ENCODE measurements around the gene RNF141.
A peak's percentile ranks its signal among the peaks of the same experiment; 100 is the strongest.

RNF141 gene

DNA sequence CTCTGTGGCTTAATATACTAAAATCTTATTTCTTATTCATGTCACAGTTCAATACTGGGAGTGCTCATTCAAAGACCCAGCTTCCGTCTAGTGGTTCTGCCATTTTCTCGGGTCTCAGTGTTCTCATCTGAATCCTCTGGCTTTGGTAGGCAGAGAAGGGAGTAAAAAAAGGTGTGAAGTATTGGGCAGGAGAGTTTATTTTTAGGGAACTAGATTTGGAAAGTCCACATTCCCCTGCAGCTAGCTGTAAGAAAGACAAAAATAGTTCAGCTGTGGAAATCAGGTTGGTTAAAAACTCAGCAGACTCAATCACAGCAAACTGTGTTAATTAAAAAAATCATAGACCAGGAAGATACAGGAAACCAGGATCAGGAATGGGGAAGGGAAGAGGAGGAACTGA is 31.5 kb upstream of the RNF141 start:
- no peak for TF ChIP-seq CTCF (IDR thresholded peaks at IDR 0.05; ENCODE audit: low read length, missing control alignments)
- H3K4me3 ChIP-seq (replicated peaks; ENCODE audit: low read depth, low read length): no peak overlapping the region
- no peak for DNase-seq (ENCODE audit: low read depth)

GRCh38 chr11:10568486-10568941 is 27.5 kb upstream of the RNF141 start, which contains the start of gene LYVE1:
LYVE1 (minus strand) TSS chr11:10568665; CDS start chr11:10568532, 133 bp downstream.
- peak; percentile 60 for DNase-seq (ENCODE audit: low read depth)
- TF ChIP-seq CTCF (IDR thresholded peaks at IDR 0.05; ENCODE audit: low read length, missing control alignments): no peak
- no peak within 1 kb of the TSS for H3K4me3 ChIP-seq (replicated peaks; ENCODE audit: low read depth, low read length)

DNA sequence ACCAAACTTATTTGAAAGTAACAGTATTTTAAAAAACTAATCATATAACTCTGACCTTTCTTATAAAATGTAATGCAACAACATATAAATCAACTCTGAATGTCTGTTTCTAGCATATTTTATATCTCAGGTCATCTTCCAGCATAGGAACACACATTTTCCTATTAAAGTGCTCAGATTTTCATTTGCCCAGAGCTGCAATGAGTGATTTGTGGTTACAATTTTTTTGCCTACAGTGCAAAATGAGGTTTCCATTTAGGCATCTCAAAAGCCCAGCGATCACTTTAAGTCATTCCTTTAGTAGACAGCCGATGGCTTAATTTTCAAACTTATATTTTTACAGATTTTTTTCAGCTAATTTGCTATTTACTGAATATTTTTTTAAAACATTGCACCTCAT is 26.5 kb upstream of the RNF141 start:
- no peak for TF ChIP-seq CTCF (IDR thresholded peaks at IDR 0.05; ENCODE audit: low read length, missing control alignments)
- DNase-seq (ENCODE audit: low read depth): no peak
- H3K4me3 ChIP-seq (replicated peaks; ENCODE audit: low read depth, low read length): no peak overlapping the region

DNA sequence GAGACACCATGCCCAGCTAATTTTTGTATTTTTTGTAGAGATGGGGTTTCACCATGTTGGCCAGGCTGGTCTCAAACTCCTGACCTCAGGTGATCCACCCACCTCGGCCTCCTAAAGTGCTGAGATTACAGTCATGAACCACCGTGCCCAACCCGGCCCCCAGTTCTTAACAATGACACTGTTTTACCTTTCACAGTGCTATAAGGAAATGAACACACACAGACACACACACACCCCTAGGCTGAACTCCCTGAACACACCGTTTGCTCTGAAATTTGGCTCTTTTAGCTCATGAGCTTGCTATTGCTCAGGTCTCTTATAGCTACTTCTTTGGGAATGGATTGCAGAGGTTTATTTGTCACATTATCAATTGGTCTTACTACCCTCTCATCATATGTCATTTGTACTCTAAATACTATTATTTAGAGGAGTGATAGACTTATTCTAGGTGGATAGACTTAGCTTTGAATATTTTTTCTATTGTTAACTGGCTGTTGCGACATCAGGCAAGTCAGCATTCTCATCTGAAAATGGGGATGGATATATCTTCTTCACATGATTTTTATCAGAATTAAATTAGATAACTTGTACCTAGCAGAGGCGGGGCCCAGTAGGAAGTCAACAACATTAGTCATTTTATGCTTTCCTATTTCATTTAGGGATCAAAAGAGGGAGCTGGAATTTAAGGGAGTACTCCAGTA is 25.4 kb upstream of the RNF141 start:
- DNase-seq (ENCODE audit: low read depth): no peak
- H3K4me3 ChIP-seq (replicated peaks; ENCODE audit: low read depth, low read length): no peak overlapping the region
- TF ChIP-seq CTCF (IDR thresholded peaks at IDR 0.05; ENCODE audit: low read length, missing control alignments): no peak

- H3K4me3 ChIP-seq (replicated peaks; ENCODE audit: low read depth, low read length): no peak overlapping the region
- TF ChIP-seq CTCF (IDR thresholded peaks at IDR 0.05; ENCODE audit: low read length, missing control alignments): no peak
- no peak for DNase-seq (ENCODE audit: low read depth)
These were observed 24.5 kb upstream of the RNF141 start for GRCh38 chr11:10565493-10565892.

DNA sequence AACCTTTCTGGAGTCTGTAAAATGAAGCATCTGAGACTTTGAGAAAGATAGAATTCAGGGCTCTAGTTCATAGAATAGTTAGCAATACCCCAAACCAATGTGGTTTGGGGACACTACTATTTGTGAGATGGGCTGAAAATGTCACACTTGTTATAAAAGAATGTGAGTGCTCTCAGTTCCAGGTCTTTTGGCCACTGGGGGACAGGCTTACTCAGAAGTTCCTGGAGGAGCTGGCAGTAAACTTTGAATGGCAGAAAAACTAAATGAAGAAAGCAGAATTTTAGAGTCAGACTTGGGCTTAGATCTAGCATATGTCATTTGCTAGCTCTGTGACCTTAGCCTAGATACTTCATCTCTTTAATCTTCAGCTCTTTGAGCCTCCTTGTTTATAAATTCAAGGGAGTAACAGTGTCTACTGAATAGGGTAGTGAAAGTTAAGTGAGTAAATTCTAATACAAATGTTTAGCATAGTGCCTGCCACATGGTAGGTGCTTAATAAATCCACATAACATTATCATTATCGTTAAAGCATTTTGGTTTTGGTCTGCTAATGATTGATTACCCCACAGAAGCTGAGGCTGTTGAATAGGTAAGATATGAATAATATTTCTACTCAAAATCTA is 23.8 kb upstream of the RNF141 start:
- DNase-seq (ENCODE audit: low read depth): peak; percentile 53
- peak; percentile 62 for TF ChIP-seq CTCF (IDR thresholded peaks at IDR 0.05; ENCODE audit: low read length, missing control alignments)
- H3K4me3 ChIP-seq (replicated peaks; ENCODE audit: low read depth, low read length): no peak overlapping the region
